Measurements from ENCODE around the gene NGDN. TPM values are rescaled to one million over a fixed set of nuclear protein-coding genes. Genes with fewer than 3 reads are reported as not detected.

Gene NGDN
- total RNA-seq, 1 donor from 2014 or later, result 67.4 TPM

GRCh38 chr14:23481979-23482822, 12.7 kb downstream of the NGDN start:
- no peaks in the 10 kb centered on the region for H3K27me3 ChIP-seq (ENCODE audit: control insufficient read depth, insufficient read depth, low read length)
- FAIRE-seq (no peak), DNase-seq (ENCODE audit: low read depth) (no peak)
- H3K4me3 ChIP-seq (ENCODE audit: low read depth, low read length), result no peak overlapping the region
- peaks cover 9% of the 10 kb centered on the region for H3K36me3 ChIP-seq (ENCODE audit: control insufficient read depth, insufficient read depth, low read length)
- TF ChIP-seq CTCF (IDR thresholded peaks at IDR 0.05; ENCODE audit: insufficient read depth, low read length, severe bottlenecking), result no peak

- H3K4me3 ChIP-seq (ENCODE audit: low read depth, low read length), result no peak overlapping the region
- no peaks in the 10 kb centered on the region for H3K27me3 ChIP-seq (ENCODE audit: control insufficient read depth, insufficient read depth, low read length)
- H3K36me3 ChIP-seq (ENCODE audit: control insufficient read depth, insufficient read depth, low read length), result peaks cover 7% of the 10 kb centered on the region
- TF ChIP-seq CTCF (IDR thresholded peaks at IDR 0.05; ENCODE audit: insufficient read depth, low read length, severe bottlenecking), result no peak
- no peak for DNase-seq (ENCODE audit: low read depth)
- no peak for FAIRE-seq
Measured at GRCh38 chr14:23482823-23483148, 13.3 kb downstream of the NGDN start.

GRCh38 chr14:23483236-23483854, 13.8 kb downstream of the NGDN start:
- Histone ChIP-seq H3K36me3 (ENCODE audit: control insufficient read depth, insufficient read depth, low read length) (peaks cover 7% of the 10 kb centered on the region), H3K4me3 (ENCODE audit: low read depth, low read length) (no peak overlapping the region), H3K27me3 (ENCODE audit: control insufficient read depth, insufficient read depth, low read length) (no peaks in the 10 kb centered on the region)
- FAIRE-seq (no peak), DNase-seq (ENCODE audit: low read depth) (no peak)
- TF ChIP-seq CTCF (IDR thresholded peaks at IDR 0.05; ENCODE audit: insufficient read depth, low read length, severe bottlenecking), result peak; percentile 46

- DNase-seq (ENCODE audit: low read depth), result no peak
Measured at GRCh38 chr14:23485326-23485725, 15.8 kb downstream of the NGDN start.

GRCh38 chr14:23486036-23486435, 16.5 kb downstream of the NGDN start:
- Histone ChIP-seq H3K27me3 (ENCODE audit: control insufficient read depth, insufficient read depth, low read length) (no peaks in the 10 kb centered on the region), H3K4me3 (ENCODE audit: low read depth, low read length) (no peak overlapping the region), H3K36me3 (ENCODE audit: control insufficient read depth, insufficient read depth, low read length) (peaks cover 6% of the 10 kb centered on the region)
- no peak for TF ChIP-seq CTCF (IDR thresholded peaks at IDR 0.05; ENCODE audit: insufficient read depth, low read length, severe bottlenecking)
- DNase-seq (ENCODE audit: low read depth) (no peak), FAIRE-seq (no peak)

More at GRCh38 chr14:23485326-23485725, 15.8 kb downstream of the NGDN start:
- Histone ChIP-seq H3K4me3 (ENCODE audit: low read depth, low read length) (no peak overlapping the region), H3K27me3 (ENCODE audit: control insufficient read depth, insufficient read depth, low read length) (no peaks in the 10 kb centered on the region), H3K36me3 (ENCODE audit: control insufficient read depth, insufficient read depth, low read length) (peaks cover 6% of the 10 kb centered on the region)
- no peak for TF ChIP-seq CTCF (IDR thresholded peaks at IDR 0.05; ENCODE audit: insufficient read depth, low read length, severe bottlenecking)
- FAIRE-seq, result no peak

All from bronchial epithelial cell (primary cell).